Astrocyte of the cerebellum (primary cell): Measurements from ENCODE around the gene NOX1.
"Not testable (repeated sequence)": the region's sequence is repeated elsewhere in the genome, so short reads cannot be mapped to it uniquely, and the experiment has no call there.

Experiments used
- DNase-seq: peaks from one replicate; pipeline ENCODE4 v3.0.0-alpha.2; 2011; ENCODE audit warnings: low read depth
- H3K4me3 ChIP-seq: 2 replicates; pipeline ENCODE4 v1.5.1; 2011; ENCODE audit warnings: mild to moderate bottlenecking, low read depth, low read length, moderate library complexity
- CTCF ChIP-seq: IDR thresholded peaks from 2 replicates; pipeline ENCODE4 v1.5.1; 2012; ENCODE audit warnings: low read length, low read depth, moderate library complexity, mild to moderate bottlenecking; ENCODE audit errors: missing control alignments
- in situ Hi-C: cut with HindIII; loops from 2 replicates; pipeline ENCODE4 v1.10.0; 2017; ENCODE audit warnings: low sequenced_read_pairs

Gene NOX1

GRCh38 chrX:100830143-100830542 lies 44.0 kb downstream of the NOX1 start:
- TF ChIP-seq CTCF = no peak
- in situ Hi-C loops = no loop called here
- no peak overlapping the region for H3K4me3 ChIP-seq
- DNase-seq = no peak

GRCh38 chrX:100829730-100830129 lies 44.4 kb downstream of the NOX1 start:
- DNase-seq = no peak
- TF ChIP-seq CTCF = no peak
- H3K4me3 ChIP-seq = no peak overlapping the region
- in situ Hi-C loops = no loop called here

DNA sequence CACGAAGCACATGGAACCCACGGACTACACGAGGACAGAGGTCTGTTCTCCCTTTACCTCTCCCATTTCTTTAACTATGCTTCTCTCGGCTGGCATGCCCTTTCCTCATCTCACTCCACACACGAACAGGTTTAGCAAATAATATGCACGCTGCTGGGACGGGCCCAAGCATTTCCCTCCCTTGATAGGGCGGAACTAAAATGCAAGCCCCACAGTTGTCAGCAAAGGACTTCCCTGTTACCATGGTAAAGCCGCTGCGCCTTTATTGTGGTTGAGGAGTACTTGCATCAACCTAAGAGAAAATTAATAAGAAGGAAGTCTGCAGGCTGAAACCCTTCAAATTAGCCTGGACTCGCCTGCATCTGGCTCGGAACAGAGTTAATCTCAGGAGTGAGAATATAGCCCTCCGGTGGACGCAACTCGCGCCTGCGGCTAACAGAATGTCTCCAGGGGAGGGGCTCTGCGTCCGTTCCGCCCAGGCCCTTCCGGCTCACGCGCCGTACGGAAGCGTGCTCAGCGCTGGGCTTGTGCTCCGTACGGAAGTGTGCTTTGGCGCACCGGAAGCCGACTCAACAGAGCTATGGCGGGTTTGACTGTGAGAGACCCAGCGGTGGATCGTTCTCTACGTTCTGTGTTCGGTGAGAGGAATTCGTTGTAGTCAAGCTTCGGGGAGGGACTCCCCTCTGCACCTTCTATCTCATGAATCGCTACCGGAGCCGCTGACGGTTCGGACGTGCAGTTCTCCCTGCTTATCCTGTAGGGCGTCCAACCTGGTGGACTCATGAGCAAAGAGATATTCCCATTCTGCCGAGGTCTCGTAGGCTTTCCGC lies 54.1 kb downstream of the NOX1 start, which contains the start of gene CSTF2:
Gene CSTF2 (plus strand): TSS at position 555 of the 830 bp plus-strand sequence. CDS start 26 bp downstream, at position 581.
- TF ChIP-seq CTCF = no peak
- H3K4me3 ChIP-seq = peak within 1 kb of the TSS; percentile 72
- peak; percentile 47 for DNase-seq
- in situ Hi-C loops = no loop called here

DNA sequence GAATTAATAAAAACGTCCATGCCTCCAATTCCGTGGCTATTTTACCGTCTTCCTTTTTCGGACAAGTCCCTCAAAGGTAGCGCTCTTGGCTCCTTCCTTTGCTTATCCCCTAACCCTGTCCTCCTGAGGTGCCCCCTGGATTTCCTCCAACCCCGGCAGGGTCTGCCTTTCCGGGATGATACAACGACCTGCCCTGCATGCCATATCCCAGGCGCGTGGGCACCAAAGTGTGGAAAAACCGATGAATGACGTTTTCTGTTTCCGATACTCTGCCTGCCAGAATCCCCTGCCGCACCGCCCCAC lies 54.7 kb downstream of the NOX1 start:
- in situ Hi-C loops = no loop called here
- H3K4me3 ChIP-seq = peak overlapping the region; percentile 72
- DNase-seq = no peak
- no peak for TF ChIP-seq CTCF

DNA sequence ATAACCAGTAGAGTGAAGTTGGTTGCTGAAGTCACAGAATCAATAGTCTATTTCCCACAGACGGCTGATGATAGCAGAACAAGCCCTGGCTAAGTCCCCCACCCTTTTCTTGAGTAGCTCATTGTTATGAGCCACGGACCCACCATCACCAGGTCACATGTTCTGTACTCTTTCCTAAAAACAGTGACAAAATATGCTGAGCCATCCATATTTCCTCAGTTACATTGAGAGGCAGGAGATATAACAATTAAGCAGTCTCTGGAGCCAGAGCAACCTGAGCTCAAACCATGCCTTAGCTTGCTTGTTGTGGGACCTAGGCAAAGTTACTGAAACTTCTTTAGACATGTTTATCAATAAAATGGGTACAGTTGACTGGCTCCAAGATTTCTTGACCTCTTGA lies 56.8 kb downstream of the NOX1 start:
- in situ Hi-C loops = no loop called here
- DNase-seq = no peak
- no peak for TF ChIP-seq CTCF
- H3K4me3 ChIP-seq = no peak overlapping the region

DNA sequence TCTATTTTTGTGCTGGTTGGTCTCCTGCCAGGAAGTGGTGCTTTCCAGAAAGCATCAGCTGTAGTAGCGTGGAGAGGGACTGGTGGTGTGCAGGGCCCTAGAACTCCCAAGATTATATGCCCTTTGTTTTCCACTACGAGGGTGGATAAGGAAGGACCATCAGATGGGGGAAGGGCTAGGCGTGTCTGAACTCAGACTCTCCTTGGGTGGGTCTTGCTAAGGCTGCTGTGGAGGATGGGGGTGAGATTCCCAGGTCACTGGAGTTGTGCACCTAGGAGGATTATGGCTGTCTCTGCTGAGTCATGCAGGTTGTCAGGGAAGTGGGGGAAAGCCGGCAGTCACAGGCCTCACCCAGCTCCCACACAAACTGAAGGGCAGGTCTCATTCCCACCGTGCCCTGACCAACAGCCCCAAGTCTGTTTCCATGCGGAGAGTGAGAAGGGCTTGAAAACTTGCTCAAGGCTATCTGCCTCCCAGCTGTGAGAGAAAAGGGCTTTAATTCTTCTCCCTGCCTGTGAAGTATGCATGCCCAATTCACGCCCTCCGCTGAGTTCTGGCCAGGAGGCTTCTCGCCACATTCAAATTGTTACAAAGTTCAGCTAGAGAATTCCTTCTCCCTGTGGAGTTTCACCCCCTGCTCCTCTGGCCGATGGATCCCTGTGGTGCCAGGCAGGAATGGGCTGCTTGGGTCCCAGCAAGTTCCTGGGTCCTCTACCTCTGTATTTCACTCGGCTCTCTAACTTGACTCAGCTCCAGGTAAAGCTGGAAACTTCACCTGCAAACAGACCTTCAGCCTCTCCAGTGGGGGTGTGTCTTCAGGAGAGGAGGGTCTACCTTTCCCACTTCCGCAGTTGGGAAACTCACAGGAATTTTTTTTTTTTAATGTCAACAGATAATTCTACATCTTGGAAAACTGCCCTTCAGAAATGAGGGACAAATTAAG lies 61.7 kb downstream of the NOX1 start:
- DNase-seq = no peak
- no peak overlapping the region for H3K4me3 ChIP-seq
- no peak for TF ChIP-seq CTCF
- in situ Hi-C loops = no loop called here

- in situ Hi-C loops, H3K4me3 ChIP-seq, DNase-seq: not testable (repeated sequence)
Measured at GRCh38 chrX:100808265-100808664, 65.9 kb downstream of the NOX1 start.
